Liver (tissue), 9 donors: Measurements from ENCODE around the gene ARHGEF1. TPM values are rescaled to one million over a fixed set of nuclear protein-coding genes. Genes with fewer than 3 reads are reported as not detected.
A peak's percentile ranks its signal among the peaks of the same experiment; 100 is the strongest.

ENCODE experiments used
- DNase-seq: peaks from one replicate; pipeline ENCODE4 v3.0.0-alpha.2; 2017; ENCODE audit warnings: low spot score
- H3K27ac ChIP-seq, 2 donors: one replicate each; pipeline ENCODE4 v1.7.0; 2013; ENCODE audit warnings: inconsistent platforms in 2 of 2, low read length in 2 of 2, control low read depth in 1 of 2, low read depth in 1 of 2, mild to moderate bottlenecking in 1 of 2
- H3K27me3 ChIP-seq, 4 donors: one replicate each; pipeline versions ENCODE4 v1.6.1 to v1.7.0; 2013; ENCODE audit warnings: low read length in 3 of 4, inconsistent platforms in 1 of 4, mild to moderate bottlenecking in 1 of 4, moderate library complexity in 1 of 4; ENCODE audit not compliant: control insufficient read depth in 4 of 4, insufficient read depth in 4 of 4
- H3K36me3 ChIP-seq, 4 donors: one replicate each; pipeline versions ENCODE4 v1.6.1 to v1.7.0; 2013; ENCODE audit warnings: low read length in 3 of 4, mild to moderate bottlenecking in 3 of 4, low read depth in 1 of 4, moderate library complexity in 1 of 4; ENCODE audit not compliant: control insufficient read depth in 4 of 4, insufficient read depth in 3 of 4
- H3K4me1 ChIP-seq, 4 donors: one replicate each; pipeline versions ENCODE4 v1.6.1 to v1.7.0; 2013; ENCODE audit warnings: low read length in 3 of 4, mild to moderate bottlenecking in 3 of 4, moderate library complexity in 1 of 4; ENCODE audit not compliant: control insufficient read depth in 4 of 4, insufficient read depth in 4 of 4
- H3K4me3 ChIP-seq, 3 donors: one replicate each; pipeline versions ENCODE4 v1.6.1 to v1.7.0; 2013; ENCODE audit warnings: low read length in 3 of 3, control low read depth in 1 of 3, low read depth in 1 of 3, mild to moderate bottlenecking in 1 of 3
- H3K9ac ChIP-seq, 2 donors: one replicate each; pipeline ENCODE4 v1.7.0; 2013; ENCODE audit warnings: low read length in 2 of 2, mild to moderate bottlenecking in 2 of 2, moderate library complexity in 2 of 2, control low read depth in 1 of 2, low read depth in 1 of 2
- H3K9me3 ChIP-seq, 4 donors: one replicate each; pipeline versions ENCODE4 v1.6.1 to v1.7.0; 2013; ENCODE audit warnings: low read length in 3 of 4; ENCODE audit not compliant: control insufficient read depth in 4 of 4
- ATF3 ChIP-seq: IDR thresholded peaks from 2 replicates; pipeline ENCODE4 v1.6.1; 2016; ENCODE audit warnings: antibody characterized with exemption
- CTCF ChIP-seq: fragments of 150-350 bp; IDR thresholded peaks from 2 replicates; pipeline ENCODE4 v1.5.1; 2017; ENCODE audit warnings: improper control_type of control experiment, low read depth, low read length; ENCODE audit not compliant: missing input control
- EGR1 ChIP-seq, 2 donors: IDR thresholded peaks; 2 replicates each; pipeline ENCODE4 v1.6.1; 2016 to 2018; ENCODE audit warnings: antibody characterized with exemption in 2 of 2, low read depth in 2 of 2
- FOXA1 ChIP-seq: IDR thresholded peaks from 2 replicates; pipeline ENCODE4 v1.6.1; 2016; ENCODE audit warnings: antibody characterized with exemption
- FOXA2 ChIP-seq: IDR thresholded peaks from 2 replicates; pipeline ENCODE4 v1.6.1; 2016; ENCODE audit warnings: antibody characterized with exemption
- GABPA ChIP-seq, 2 donors: IDR thresholded peaks in 1 of 2; conservative IDR thresholded peaks in 1 of 2; 2 replicates each; pipeline ENCODE4 v1.6.1; 2016; ENCODE audit warnings: antibody characterized with exemption in 2 of 2, mild to moderate bottlenecking in 1 of 2, moderate library complexity in 1 of 2
- HNF4A ChIP-seq, 2 donors: conservative IDR thresholded peaks; 2 replicates each; pipeline ENCODE4 v1.6.1; 2016; ENCODE audit warnings: antibody characterized with exemption in 2 of 2, mild to moderate bottlenecking in 2 of 2
- HNF4G ChIP-seq: IDR thresholded peaks from 2 replicates; pipeline ENCODE4 v1.6.1; 2016; ENCODE audit warnings: antibody characterized with exemption
- JUND ChIP-seq, 2 donors: IDR thresholded peaks; 2 replicates each; pipeline ENCODE4 v1.6.1; 2016; ENCODE audit warnings: antibody characterized with exemption in 2 of 2
- MAX ChIP-seq: IDR thresholded peaks from 2 replicates; pipeline ENCODE4 v1.6.1; 2016; ENCODE audit warnings: antibody characterized with exemption
- NR2F2 ChIP-seq: IDR thresholded peaks from 2 replicates; pipeline ENCODE4 v1.6.1; 2016; ENCODE audit warnings: antibody characterized with exemption
- RAD21 ChIP-seq, 2 donors: IDR thresholded peaks; 2 replicates each; pipeline ENCODE4 v1.6.1; 2016; ENCODE audit warnings: antibody characterized with exemption in 2 of 2, mild to moderate bottlenecking in 2 of 2
- REST ChIP-seq: IDR thresholded peaks from 2 replicates; pipeline ENCODE4 v1.6.1; 2016; ENCODE audit warnings: antibody characterized with exemption, mild to moderate bottlenecking
- RXRA ChIP-seq, 2 donors: IDR thresholded peaks; 2 replicates each; pipeline ENCODE4 v1.6.1; 2017 to 2018; ENCODE audit warnings: antibody characterized with exemption in 2 of 2, mild to moderate bottlenecking in 1 of 2
- SP1 ChIP-seq: IDR thresholded peaks from 2 replicates; pipeline ENCODE4 v1.6.1; 2018; ENCODE audit warnings: antibody characterized with exemption, mild to moderate bottlenecking
- TAF1 ChIP-seq: conservative IDR thresholded peaks from 2 replicates; pipeline ENCODE4 v1.6.1; 2016; ENCODE audit warnings: antibody characterized with exemption, mild to moderate bottlenecking
- YY1 ChIP-seq: IDR thresholded peaks from 2 replicates; pipeline ENCODE4 v1.6.1; 2016; ENCODE audit warnings: antibody characterized with exemption, mild to moderate bottlenecking
- ZBTB33 ChIP-seq: IDR thresholded peaks from 2 replicates; pipeline ENCODE4 v1.6.1; 2016; ENCODE audit warnings: antibody characterized with exemption
- WGBS: extraction: QIAGEN DNeasy Blood & Tissue Kit; methylation state at CpG from one replicate; pipeline ENCODE4 v1.1.7; 2013; 5-methylcytosine and 5-hydroxymethylcytosine counted together
- polyA plus RNA-seq, 2 donors: library from polyadenylated mRNA; stranded (reverse) in 1 of 2; unstranded in 1 of 2; fragments of 200-250 nt in 1 of 2; fragments of >200 nt in 1 of 2; fragmentation: Nextera tagmentation in 1 of 2; extraction: Ambion mirVana in 1 of 2; gene quantifications; one replicate each; pipeline versions ENCODE4 v1.2.1 to v1.2.3, GENCODE V29; 2013 to 2015
- total RNA-seq, 2 donors: library from RNA; depleted of rRNA; stranded (reverse); fragments of >200 nt; gene quantifications; one replicate each; pipeline ENCODE4 v1.2.3, GENCODE V29; 2014
- donor health status: healthy.
- donor health status: healthy.
- donor health status: healthy.
- donor health status: healthy.
- donor health status: healthy.

ARHGEF1 gene
- total and polyA plus RNA-seq, 4 donors = 13.2 to 30.1 (median 18.5) TPM

GRCh38 chr19:41859618-41860418 is 23.2 kb upstream of the ARHGEF1 start, which contains the start of gene RPS19:
Gene RPS19 (plus strand): TSS chr19:41860255. CDS start chr19:41860775, 520 bp downstream.
- Histone ChIP-seq H3K27ac (peak within 1 kb of the TSS; percentile 99 to 100), H3K9me3 (no peaks in the 10 kb centered on the region), H3K9ac (peak within 1 kb of the TSS; percentile 69 to 88), H3K4me1 (peaks cover 4 to 29% (median 24%) of the 10 kb centered on the region in 4 donors), H3K36me3 (peaks cover 9 to 33% (median 28%) of the 10 kb centered on the region in 4 donors), H3K4me3 (peak within 1 kb of the TSS; percentile 70 to 92 (median 86)), H3K27me3 (no peaks in the 10 kb centered on the region)
- WGBS = under 1% methylated on average over 76 of the region's 76 CpGs
- DNase-seq = peak; percentile 99
- TF ChIP-seq TAF1 (peak; percentile 80), CTCF (peak; percentile 71), HNF4A (conservative IDR thresholded peaks at IDR 0.05) (no peak), FOXA1 (peak; percentile 5), ZBTB33 (peak; percentile 99), ATF3 (peak; percentile 37), RAD21 (IDR thresholded peaks at IDR 0.05) (peak in 1 of 2 donors; percentile 70), MAX (peak; percentile 100), EGR1 (IDR thresholded peaks at IDR 0.05; ENCODE audit: low read depth in 2 of 2) (peak; percentile 99), FOXA2 (peak; percentile 5), GABPA (IDR thresholded peaks at IDR 0.05 in 1 of 2, conservative IDR thresholded peaks at IDR 0.05 in 1 of 2) (peak; percentile 92 to 98), RXRA (IDR thresholded peaks at IDR 0.05) (peak; percentile 72 to 87), NR2F2 (peak; percentile 99), REST (no peak), JUND (IDR thresholded peaks at IDR 0.05) (peak; percentile 50 to 79), YY1 (peak; percentile 90), HNF4G (no peak), SP1 (peak; percentile 96)
